Stimulated activated CD4-positive, alpha-beta T cell treated with anti-CD3 and anti-CD28 coated beads, Interleukin-2, amount 100 ng/mL, for 4 hours (primary cell): ENCODE results near the gene BYSL.
"Not testable (repeated sequence)": the region's sequence is repeated elsewhere in the genome, so short reads cannot be mapped to it uniquely, and the experiment has no call there.

Experiments
- DNase-seq: peaks from one replicate; pipeline ENCODE4 v3.0.0-alpha.2; 2020; ENCODE audit warnings: low read depth

BYSL gene

DNA sequence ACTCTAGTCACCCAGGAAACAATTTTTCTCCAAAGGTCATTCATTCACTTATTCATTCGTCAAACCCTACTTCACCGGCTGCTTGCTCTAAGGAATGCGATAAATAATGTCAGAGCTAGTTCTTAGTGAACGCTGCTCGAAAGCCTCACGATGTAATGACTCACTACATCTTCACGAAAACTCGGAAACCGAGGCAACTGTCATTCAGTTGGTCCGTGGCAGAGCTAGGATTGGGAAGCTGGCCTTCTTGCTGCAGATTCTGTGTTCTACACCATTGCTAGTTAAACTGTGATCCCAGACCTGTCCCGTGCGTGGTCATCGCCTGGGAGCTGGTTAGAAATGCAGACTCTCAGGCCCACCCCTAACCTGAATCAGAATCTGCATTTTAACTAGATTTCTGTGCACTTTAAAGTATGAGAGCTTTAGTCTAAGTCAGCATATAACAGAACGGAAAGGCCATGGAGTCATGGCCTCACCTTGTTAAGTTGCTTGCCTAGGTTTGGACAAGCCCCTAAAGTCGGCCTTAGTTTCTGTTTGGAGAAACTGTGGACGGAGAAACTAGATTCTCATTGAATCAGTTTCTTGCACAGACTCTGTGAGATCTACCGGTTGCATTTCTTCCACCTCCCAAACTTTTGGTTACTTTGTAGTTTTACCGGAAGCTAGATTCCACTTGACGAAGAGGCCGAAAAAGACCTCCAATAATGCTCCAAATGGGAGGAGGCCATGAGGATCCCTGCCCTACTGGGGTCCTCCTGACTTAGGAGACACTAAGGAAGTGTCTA is 21.0 kb downstream of the BYSL start:
- no peak for DNase-seq

DNA sequence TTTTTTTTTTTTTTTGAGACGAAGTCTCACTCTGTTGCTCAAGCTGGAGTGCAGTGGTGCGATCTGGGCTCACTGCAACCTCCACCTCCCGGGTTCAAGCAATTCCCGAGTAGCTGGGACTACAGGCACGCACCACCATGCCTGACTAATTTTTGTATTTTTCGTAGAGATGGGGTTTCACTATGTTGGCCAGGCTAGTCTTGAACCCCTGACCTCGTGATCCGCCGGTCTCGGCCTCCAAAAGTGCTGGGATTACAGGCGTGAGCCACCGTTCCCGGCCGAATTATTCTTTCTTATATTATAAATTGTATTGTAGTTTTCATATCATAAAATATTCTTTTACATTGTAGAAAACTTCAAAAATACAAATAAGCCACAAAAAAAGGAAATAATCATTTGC is 21.6 kb downstream of the BYSL start:
- DNase-seq, result not testable (repeated sequence)

DNA sequence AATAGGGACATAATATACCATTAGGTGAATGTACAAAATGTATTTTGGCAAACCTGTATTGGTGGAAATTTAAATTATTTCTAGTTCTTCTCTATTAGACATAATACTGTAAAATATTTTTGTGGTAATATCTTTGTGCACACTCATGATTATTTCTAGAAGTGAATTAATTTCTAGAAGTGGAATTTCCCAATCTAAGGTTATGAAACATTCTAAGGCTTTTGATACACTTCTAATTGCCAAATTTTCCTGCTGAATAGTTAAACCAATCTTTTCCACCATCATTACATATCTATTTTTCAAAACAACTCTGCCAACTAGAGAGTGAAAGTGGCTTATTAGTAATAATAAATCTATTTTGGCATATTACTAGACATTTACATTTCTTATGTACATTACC is 22.2 kb downstream of the BYSL start:
- DNase-seq, result no peak

- DNase-seq, result no peak
Measured at GRCh38 chr6:41947581-41948220, 26.4 kb downstream of the BYSL start.

GRCh38 chr6:41954668-41955067 is 33.4 kb downstream of the BYSL start:
- DNase-seq, result no peak

- DNase-seq, result no peak
Measured at GRCh38 chr6:41955412-41955811, 34.1 kb downstream of the BYSL start.

- no peak for DNase-seq
Measured at GRCh38 chr6:41957117-41957516, 35.8 kb downstream of the BYSL start.

DNA sequence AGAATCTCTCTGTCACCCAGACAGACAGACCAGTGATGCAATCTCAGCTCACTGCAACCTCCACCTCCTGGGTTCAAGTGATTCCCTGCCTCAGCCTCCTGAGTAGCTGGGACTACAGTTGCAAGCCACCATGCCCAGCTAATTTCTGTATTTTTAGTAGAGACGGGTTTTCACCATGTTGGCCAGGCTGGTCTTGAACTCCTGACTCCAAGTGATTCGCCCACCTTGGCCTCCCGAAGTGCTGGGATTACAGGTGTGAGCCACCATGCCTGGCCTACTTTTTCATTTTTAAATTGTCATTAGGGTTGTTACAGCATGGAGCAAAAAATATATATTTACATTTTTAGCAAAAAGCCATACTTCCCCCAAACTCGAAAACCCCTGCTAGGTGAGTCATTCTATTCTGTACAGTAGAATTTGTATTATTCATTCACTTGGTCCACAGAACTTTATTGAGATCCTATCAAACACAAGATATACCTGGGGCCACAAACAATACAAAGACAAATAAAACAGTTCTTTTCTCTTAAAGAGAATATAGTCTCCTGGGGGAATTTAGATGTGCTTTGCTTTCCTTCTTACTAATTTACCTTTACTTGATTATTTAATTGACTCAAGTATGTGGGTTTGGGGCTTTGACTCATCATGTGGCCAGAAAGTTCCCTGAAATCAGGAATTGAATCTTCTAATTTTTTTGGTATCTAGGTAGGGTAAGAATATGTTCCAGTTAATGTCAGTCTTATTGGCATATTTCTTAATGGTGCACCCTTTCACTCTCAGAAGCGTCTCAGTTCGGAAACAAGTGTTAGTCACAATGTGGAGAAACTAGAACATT is 36.9 kb downstream of the BYSL start:
- peak; percentile 29 for DNase-seq

- no peak for DNase-seq
Measured at GRCh38 chr6:41960028-41960427, 38.7 kb downstream of the BYSL start.

DNA sequence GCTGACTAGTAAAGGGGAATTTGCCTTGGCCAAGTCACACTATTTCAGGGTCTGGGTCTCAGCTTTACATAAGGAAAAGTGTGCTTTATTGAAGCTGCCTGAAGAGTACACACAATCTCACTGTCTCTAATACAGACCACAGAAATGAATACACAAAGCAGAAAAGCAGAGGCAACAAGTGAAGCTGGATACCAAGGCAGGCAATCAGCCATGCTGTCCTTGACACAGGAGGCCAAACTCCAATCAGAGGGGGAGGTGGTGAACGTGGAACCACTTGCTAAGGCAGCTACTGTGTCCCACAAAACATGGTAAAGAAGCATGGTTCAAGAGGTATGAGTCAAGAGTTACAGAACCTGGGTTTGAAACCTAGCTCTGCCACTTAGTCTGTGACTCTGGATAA is 42.1 kb downstream of the BYSL start:
- no peak for DNase-seq

DNA sequence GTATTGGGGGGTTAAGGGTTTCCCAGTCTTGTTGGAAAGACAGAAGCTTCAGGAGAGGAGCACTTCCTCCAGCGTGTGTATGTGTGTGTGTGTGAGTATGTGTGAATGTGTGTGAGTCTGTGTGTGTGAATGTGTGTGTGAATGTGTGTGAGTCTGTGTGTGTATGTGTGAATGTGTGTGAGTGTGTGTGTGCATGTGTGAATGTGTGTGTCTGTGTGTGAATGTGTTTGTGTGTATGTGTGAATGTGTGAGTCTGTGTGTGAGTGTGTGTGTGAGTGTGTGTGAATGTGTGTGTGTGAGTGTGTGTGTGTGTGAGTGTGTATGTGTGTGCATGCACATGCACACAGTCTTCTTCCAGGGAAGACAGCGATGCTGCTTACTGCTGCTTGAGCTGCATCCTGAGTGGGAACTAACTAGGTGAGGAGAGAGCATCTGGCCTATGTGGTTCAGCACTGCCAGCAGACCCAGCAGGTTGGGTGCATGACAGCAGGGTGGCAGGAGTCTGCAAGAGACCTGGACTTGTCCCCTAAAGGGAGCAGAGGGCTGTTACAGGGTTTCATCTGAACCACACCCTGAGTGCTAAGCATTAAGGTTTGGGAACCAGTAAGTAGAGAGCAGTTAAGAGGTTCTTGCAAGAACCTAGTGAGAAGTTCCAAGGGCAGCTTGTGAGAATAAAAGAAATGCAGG is 43.0 kb downstream of the BYSL start:
- DNase-seq, result no peak

GRCh38 chr6:41965429-41966213 is 44.3 kb downstream of the BYSL start:
- no peak for DNase-seq

DNA sequence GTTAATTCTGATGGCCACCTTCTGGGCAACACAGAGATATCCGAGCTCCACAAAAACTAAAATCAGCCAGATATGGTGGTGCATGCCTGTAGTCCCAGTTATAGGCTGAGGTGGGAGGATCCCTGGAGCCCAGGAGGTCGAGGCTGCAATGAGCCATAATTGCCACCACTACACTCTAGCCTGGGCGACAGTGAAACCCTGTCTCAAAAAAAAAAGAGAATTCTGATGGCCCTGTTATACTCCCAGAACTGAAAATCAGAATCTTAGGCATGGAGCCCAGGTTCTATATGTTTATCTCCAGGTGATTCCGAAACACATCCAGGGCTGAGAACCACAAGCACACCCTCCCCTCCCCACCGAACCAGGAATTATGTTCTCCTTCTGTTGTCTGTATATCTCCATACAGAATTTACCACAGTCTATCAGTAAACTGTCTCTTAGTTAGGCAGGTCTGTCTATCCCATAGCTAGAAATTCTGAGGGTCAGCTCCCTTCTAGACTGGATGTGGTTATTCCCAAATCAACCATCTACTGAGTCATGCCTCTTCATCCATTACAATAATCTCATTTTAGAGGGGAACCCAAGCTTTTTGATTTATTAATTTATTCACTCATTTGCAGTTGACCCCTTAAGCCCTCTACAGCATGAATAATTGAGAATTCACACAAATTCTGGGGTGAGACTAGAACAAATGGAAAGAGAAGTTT is 45.1 kb downstream of the BYSL start:
- no peak for DNase-seq

DNA sequence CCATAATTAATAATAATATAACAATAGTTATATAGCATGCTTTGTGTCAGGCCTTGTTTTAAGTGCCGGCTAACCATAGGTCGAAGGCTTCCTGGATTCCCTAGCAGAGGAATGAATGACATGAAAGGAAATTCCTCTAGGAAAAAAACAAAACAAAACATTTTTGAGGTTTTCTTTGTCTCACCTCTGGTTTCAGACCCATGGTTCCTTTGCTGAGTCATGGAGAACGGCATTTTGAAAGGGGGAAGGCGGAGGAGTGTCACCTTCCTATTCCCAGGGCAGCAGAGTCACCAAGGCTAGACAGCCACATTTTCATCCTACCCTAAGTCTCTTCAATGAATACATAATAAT is 45.6 kb downstream of the BYSL start:
- no peak for DNase-seq

DNA sequence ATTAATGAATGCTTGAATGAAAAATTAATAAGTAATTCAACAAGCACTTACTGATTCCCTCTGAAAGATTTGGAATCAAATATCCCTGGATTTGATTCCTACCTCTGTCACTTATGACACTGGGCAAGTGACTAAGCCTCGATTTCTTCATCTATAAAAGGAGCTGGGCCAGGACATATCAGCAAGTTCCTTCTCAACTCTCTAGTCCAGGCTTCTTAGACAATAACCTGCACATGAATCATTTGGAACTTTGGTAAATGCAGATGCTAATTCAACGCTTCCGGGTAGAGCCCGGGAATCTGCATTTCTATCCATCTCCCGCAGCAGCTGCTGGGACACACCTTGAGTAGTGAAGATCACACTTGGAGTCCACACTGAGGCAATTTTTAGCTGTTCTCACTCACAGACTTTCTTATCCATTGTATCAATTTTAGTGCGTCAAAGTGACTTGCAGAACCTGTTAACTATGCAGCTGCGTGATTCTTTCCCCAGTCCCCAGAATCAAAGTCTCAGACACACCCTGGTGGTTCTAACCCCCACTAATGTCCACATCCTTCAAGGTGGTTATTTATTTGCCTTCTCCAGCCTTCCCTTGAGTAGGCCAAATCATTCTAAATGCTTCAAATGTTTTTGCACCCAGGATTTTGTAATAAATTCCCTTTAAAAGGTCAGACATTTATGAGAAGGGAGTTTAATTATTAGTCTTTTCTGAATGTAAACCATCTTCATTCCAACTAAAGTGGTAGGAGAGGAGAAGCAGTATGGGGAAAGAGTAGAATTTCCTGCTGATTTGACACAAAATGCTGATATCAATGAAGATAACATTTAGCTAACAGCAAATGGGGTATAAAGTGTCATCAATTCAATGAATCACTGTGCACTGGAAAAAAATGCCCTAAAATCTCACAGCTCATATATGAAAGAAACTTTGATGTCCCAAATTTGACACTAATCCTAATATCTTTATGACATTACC is 46.3 kb downstream of the BYSL start:
- no peak for DNase-seq

- DNase-seq, result peak; percentile 55
Measured at GRCh38 chr6:41970436-41970846, 49.1 kb downstream of the BYSL start.

- no peak for DNase-seq
Measured at GRCh38 chr6:41972826-41973225, 51.5 kb downstream of the BYSL start.

GRCh38 chr6:41974281-41974825 is 53.1 kb downstream of the BYSL start:
- no peak for DNase-seq

GRCh38 chr6:41975276-41975675 is 54.0 kb downstream of the BYSL start:
- DNase-seq, result no peak
